ENCODE data around the gene CCDC171. TPM values are rescaled to one million over a fixed set of nuclear protein-coding genes. Genes with fewer than 3 reads are reported as not detected.

Gene CCDC171
- total RNA-seq, 4 donors from 2014 or later, result 1.3 to 1.7 (median 1.4) TPM

- Histone ChIP-seq H3K27me3 (no peaks in the 10 kb centered on the region), H3K36me3 (no peaks in the 10 kb centered on the region), H3K9me3 (no peaks in the 10 kb centered on the region), H3K27ac (replicated peaks in 1 of 4) (no peak overlapping the region), H3K4me1 (no peaks in the 10 kb centered on the region), H3K4me3 (no peak overlapping the region)
- DNase-seq (ENCODE audit: extremely low spot score), result no peak
- 96% methylated on average over 1 of the region's 1 CpG for WGBS
- intact Hi-C loops (cut with DNase I), result no loop called here
- TF ChIP-seq POLR2AphosphoS5 (IDR thresholded peaks at IDR 0.05), result no peak
- TF ChIP-seq EP300 (IDR thresholded peaks at IDR 0.05), result no peak
- TF ChIP-seq CTCF (IDR thresholded peaks at IDR 0.05), result no peak
- TF ChIP-seq POLR2A (IDR thresholded peaks at IDR 0.05; ENCODE audit: low read depth), result no peak
These were observed 413.6 kb downstream of the CCDC171 start for GRCh38 chr9:15966471-15966870.

- H3K27me3 ChIP-seq, result no peaks in the 10 kb centered on the region
- no peaks in the 10 kb centered on the region for H3K36me3 ChIP-seq
- H3K4me3 ChIP-seq, result no peak overlapping the region
- WGBS, result 74% methylated on average over 3 of the region's 3 CpGs
- no peaks in the 10 kb centered on the region for H3K4me1 ChIP-seq
- H3K9me3 ChIP-seq, result no peaks in the 10 kb centered on the region
- H3K27ac ChIP-seq (replicated peaks in 1 of 4), result no peak overlapping the region
- TF ChIP-seq CTCF (IDR thresholded peaks at IDR 0.05) (no peak), POLR2A (IDR thresholded peaks at IDR 0.05; ENCODE audit: low read depth) (no peak), POLR2AphosphoS5 (IDR thresholded peaks at IDR 0.05) (no peak), EP300 (IDR thresholded peaks at IDR 0.05) (no peak)
- intact Hi-C loops (cut with DNase I), result no loop called here
- DNase-seq (ENCODE audit: extremely low spot score), result no peak
These were observed 414.2 kb downstream of the CCDC171 start for GRCh38 chr9:15967068-15967467.

- Histone ChIP-seq H3K4me1 (no peaks in the 10 kb centered on the region), H3K36me3 (no peaks in the 10 kb centered on the region), H3K4me3 (no peak overlapping the region), H3K27ac (replicated peaks in 1 of 4) (no peak overlapping the region), H3K27me3 (no peaks in the 10 kb centered on the region), H3K9me3 (no peaks in the 10 kb centered on the region)
- DNase-seq (ENCODE audit: extremely low spot score), result no peak
- TF ChIP-seq EP300 (IDR thresholded peaks at IDR 0.05), result no peak
- no peak for TF ChIP-seq POLR2A (IDR thresholded peaks at IDR 0.05; ENCODE audit: low read depth)
- no peak for TF ChIP-seq CTCF (IDR thresholded peaks at IDR 0.05)
- TF ChIP-seq POLR2AphosphoS5 (IDR thresholded peaks at IDR 0.05), result no peak
- intact Hi-C loops (cut with DNase I), result no loop called here
- 80% methylated on average over 4 of the region's 4 CpGs for WGBS
These were observed 419.9 kb downstream of the CCDC171 start for GRCh38 chr9:15972760-15973159.

GRCh38 chr9:15975101-15975778 is 422.4 kb downstream of the CCDC171 start:
- DNase-seq (ENCODE audit: extremely low spot score), result no peak
- TF ChIP-seq POLR2A (IDR thresholded peaks at IDR 0.05; ENCODE audit: low read depth), result no peak
- no peaks in the 10 kb centered on the region for H3K4me1 ChIP-seq
- H3K36me3 ChIP-seq, result no peaks in the 10 kb centered on the region
- H3K27me3 ChIP-seq, result no peaks in the 10 kb centered on the region
- H3K4me3 ChIP-seq, result no peak overlapping the region
- no peak overlapping the region for H3K27ac ChIP-seq (replicated peaks in 1 of 4)
- no peaks in the 10 kb centered on the region for H3K9me3 ChIP-seq
- intact Hi-C loops (cut with DNase I), result no loop called here

- Histone ChIP-seq H3K9me3 (no peaks in the 10 kb centered on the region), H3K36me3 (no peaks in the 10 kb centered on the region), H3K27ac (replicated peaks in 1 of 4) (no peak overlapping the region), H3K4me1 (no peaks in the 10 kb centered on the region), H3K27me3 (no peaks in the 10 kb centered on the region), H3K4me3 (no peak overlapping the region)
- DNase-seq (ENCODE audit: extremely low spot score), result no peak
- intact Hi-C loops (cut with DNase I), result no loop called here
- WGBS, result 96% methylated on average over 5 of the region's 5 CpGs
- TF ChIP-seq CTCF (IDR thresholded peaks at IDR 0.05) (no peak), POLR2A (IDR thresholded peaks at IDR 0.05; ENCODE audit: low read depth) (no peak), POLR2AphosphoS5 (IDR thresholded peaks at IDR 0.05) (no peak), EP300 (IDR thresholded peaks at IDR 0.05) (no peak)
These were observed 424.6 kb downstream of the CCDC171 start for GRCh38 chr9:15977438-15977837.

Data from esophagus muscularis mucosa (tissue), 4 donors.